Esophagus muscularis mucosa (tissue), 4 donors: Measurements from ENCODE around the gene MYOF.
A peak's percentile ranks its signal among the peaks of the same experiment; 100 is the strongest.

Source experiments
- EP300 ChIP-seq: sonication (generic); formaldehyde crosslinking; IDR thresholded peaks from one replicate; pipeline ENCODE4 v1.6.1; 2017; ENCODE audit warnings: antibody characterized with exemption
- POLR2A ChIP-seq: fragments of 450-650 bp; IDR thresholded peaks from one replicate; pipeline ENCODE4 v1.6.1; 2017; ENCODE audit warnings: antibody characterized with exemption, moderate library complexity, mild to moderate bottlenecking, low read depth
- TF ChIP-seq, protein P1 (sequence below), 3 experiments: fragments of 200-600 bp in 2 of 3; fragments of 450-650 bp in 1 of 3; sonication (generic) in 2 of 3; IDR thresholded peaks; one replicate each; pipeline ENCODE4 v1.5.1; 2017 to 2019; ENCODE audit warnings: antibody characterized with exemption in 3 of 3, mild to moderate bottlenecking in 2 of 3, moderate library complexity in 1 of 3

DNA sequence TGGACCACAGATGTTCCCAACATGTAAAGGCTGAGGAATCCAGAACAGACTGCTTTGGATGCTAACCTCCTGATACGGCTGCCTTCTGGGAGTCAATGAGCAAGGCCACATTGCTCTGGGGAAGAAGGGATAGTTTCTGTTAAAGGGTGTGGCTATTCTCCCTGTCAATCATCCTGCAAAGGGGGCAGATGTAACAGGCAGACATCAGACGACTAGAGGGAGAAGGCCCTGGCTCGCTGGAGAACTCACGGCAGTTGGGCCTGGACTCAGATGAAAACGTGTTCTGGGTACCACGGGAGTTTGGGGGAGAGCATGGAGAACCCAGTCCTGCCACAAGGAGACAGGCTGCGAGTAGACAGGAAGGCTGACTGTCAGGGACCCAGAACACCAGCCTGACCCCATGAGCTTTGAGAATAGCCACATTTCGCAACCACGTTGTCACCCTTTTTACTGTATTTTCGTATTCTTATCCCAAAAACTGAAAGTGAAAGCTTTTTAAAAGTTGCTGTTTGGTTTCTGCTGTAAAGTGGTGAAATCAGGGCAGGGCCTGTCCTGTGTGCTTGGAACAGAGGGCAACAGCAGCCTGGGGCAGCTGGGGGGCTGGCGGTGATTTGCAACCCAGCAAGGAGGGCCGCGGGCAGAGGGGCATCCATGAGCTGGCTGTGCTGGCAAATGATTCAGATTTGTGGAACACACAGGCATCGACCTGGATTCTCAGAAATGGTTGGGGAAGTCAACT, 95.3 kb downstream of the MYOF start:
- TF ChIP-seq, protein P1, sequence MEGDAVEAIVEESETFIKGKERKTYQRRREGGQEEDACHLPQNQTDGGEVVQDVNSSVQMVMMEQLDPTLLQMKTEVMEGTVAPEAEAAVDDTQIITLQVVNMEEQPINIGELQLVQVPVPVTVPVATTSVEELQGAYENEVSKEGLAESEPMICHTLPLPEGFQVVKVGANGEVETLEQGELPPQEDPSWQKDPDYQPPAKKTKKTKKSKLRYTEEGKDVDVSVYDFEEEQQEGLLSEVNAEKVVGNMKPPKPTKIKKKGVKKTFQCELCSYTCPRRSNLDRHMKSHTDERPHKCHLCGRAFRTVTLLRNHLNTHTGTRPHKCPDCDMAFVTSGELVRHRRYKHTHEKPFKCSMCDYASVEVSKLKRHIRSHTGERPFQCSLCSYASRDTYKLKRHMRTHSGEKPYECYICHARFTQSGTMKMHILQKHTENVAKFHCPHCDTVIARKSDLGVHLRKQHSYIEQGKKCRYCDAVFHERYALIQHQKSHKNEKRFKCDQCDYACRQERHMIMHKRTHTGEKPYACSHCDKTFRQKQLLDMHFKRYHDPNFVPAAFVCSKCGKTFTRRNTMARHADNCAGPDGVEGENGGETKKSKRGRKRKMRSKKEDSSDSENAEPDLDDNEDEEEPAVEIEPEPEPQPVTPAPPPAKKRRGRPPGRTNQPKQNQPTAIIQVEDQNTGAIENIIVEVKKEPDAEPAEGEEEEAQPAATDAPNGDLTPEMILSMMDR (IDR thresholded peaks at IDR 0.05), result peak in 1 of 3 experiments; percentile 22
- TF ChIP-seq EP300 (no peak), POLR2A (no peak)
